HG03469 (cell line): ENCODE data around the gene PAX5.

Source experiments
- ATAC-seq: cut with Tn5 transposase; IDR thresholded peaks from one replicate; pipeline ENCODE4 v1.9.1; 2021; ENCODE audit warnings: mild to moderate bottlenecking, moderate library complexity, moderate number of reproducible peaks; ENCODE audit not compliant: unreplicated experiment

PAX5 gene

DNA sequence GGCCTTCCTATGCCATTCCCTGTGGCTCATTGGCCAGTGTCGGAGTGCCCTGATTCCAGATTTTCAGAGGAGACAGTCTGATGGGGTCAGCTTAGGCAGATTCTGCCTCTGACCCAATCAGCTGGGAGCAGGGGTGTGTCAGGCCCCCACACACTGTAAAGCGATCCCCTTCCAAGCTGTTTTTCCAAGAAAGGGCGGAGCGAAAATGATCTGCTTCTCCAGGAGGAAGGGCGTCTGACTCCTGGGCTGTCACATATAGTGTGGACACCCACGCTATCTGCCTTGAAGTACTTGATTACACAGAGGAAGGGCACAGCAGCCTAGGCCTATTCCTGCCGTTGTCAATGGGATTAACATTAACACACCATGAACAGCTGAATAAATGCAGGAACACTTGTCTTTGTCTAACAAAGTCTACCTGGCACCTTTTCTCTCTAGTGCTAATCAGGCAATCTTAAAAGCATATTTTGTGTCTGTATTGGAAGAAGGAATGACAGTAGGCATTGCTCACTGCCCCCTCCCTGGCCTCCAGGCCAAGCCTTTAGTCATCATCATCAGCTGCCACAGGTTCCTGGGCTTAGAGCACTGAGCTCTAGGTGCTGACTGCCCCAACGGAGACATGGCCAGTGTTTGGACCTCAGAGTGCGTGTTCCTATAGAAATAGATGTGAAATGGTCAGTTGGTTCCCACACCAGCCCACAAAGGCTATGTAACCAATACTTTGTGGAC is 242.7 kb downstream of the PAX5 start:
- ATAC-seq = no peak

DNA sequence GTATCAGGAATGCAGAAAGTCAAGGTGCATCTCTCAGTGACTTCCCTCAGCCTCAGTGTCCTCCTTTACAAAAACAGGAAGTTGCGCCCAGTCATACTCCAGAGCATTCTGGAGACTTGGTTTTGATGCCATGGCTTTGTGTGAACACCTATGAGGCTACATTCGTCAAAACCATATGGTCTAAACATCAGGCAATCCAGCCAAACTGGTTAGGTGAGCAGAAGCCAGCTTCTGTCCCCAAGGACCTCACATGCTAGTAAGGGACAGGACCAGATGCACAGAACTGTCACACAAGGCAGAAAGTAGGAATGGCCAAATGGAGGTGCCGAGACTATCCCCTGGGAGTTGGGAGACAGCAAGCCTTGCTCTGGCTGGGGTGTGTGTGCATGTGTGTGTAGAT is 244.2 kb downstream of the PAX5 start:
- no peak for ATAC-seq

DNA sequence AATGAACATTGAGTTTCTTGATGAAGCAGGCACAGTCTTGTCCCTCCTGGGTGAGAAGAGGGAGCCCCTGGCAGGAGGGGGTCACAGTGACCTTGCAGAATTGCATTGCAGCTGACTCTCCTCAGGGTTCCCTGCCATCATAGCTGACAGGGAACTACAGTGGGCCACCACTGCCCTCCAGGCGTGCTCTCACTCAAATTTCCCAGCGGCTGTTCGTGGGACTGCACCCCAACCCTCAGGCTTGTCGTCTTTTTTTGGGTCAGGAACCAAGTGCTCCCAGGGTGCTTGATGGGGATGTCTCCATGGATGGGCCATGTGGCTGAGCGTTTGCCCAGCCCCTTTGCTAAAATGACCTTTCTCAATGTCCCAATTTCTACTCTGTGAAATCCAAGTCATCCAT is 245.5 kb downstream of the PAX5 start:
- ATAC-seq = no peak

- ATAC-seq = no peak
These were observed 246.4 kb downstream of the PAX5 start for GRCh38 chr9:36787709-36788108.
